HG02678 (cell line): ENCODE data around the gene PLD5.

Experiments used
- ATAC-seq: cut with Tn5 transposase; IDR thresholded peaks from one replicate; pipeline ENCODE4 v1.9.1; 2021; ENCODE audit warnings: mild to moderate bottlenecking, moderate library complexity; ENCODE audit not compliant: unreplicated experiment

The PLD5 gene

GRCh38 chr1:242524571-242525359 is at the start of gene PLD5:
TSS of gene PLD5 (minus strand) at chr1:242524697.
- no peak for ATAC-seq

DNA sequence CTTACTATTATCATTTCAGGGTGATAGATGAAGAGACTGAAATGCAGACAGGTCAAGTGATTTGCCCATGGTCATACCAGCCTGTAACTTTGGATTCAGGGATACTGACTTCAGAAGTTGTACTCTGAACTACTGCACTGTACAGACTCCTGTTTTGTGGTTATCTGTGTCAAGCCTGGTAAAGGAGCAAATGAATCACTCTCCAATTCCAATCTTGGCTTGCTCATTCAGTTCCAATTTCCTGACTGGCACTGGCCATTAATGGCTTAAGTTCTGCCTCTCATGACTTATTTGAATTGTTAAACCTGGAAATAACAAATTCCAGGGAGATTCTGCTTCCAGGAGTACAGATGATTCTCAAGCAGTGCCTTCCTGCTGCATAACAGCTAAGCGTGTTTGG is 45.4 kb upstream of the PLD5 start:
- no peak for ATAC-seq

- ATAC-seq, result no peak
These were observed 44.2 kb upstream of the PLD5 start for GRCh38 chr1:242568666-242569065.

GRCh38 chr1:242567596-242567995 is 43.1 kb upstream of the PLD5 start:
- ATAC-seq, result no peak

DNA sequence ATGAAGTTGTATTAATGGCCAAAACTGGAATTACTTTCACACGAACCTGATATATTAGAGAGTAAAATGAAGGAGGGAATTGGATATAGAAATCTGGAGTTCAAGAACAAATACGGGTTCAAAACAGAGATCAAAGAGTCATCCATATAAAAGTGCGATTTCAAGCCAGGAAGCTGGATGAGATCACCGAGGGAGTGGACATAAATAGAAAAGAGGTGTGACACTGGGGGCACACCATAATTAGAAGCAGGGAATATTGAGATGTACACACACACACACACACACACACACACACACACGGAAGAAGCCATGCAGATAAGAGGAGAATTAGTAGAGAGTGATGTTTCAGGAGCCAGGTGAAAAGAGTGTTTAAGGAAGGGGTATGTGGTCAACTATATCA is 32.3 kb upstream of the PLD5 start:
- ATAC-seq, result no peak

DNA sequence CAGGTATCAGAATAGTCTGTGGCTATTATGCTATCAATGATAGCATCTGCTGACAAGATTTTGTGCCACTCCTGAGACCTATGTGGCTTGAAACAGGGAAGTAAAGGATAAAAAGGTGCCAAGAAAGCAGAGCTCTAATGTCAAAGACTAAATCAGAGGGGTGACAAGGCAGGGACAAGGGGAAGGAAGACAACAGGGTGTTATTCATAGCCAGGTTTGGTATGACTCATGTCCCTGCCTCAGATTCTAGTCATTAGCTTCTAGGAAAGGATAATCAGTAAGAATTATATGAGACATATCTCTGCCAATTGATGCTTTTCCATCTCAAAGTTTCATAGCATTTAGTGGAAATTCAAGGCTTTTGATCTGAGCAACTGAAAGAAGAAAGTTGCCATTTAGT is 31.8 kb upstream of the PLD5 start:
- no peak for ATAC-seq

- ATAC-seq, result no peak
These were observed 30.1 kb upstream of the PLD5 start for GRCh38 chr1:242554577-242554976.

- ATAC-seq, result no peak
These were observed 22.6 kb upstream of the PLD5 start for GRCh38 chr1:242546849-242547729.

GRCh38 chr1:242546441-242546840 is 21.9 kb upstream of the PLD5 start:
- no peak for ATAC-seq

GRCh38 chr1:242544071-242544470 is 19.6 kb upstream of the PLD5 start:
- no peak for ATAC-seq

DNA sequence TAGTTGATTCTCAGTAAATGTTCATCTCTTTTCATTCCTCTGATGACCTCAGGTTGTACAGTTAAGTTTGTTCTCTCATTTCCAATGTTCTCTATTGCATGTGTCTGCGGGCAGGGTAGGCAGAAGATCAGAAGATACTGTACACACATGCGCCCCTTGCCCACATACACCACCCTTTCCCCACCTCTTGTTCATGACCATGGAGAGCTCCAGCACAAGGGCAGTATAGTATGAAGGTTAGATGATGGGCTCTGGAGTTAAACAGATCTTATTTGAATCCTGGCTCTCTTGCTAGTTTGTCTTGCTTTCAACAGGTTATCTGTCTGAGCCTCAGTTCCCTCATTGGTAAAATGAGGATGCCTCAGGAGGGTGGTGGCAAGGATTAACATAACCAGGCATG is 17.8 kb upstream of the PLD5 start:
- no peak for ATAC-seq

GRCh38 chr1:242535986-242536385 is 11.5 kb upstream of the PLD5 start:
- no peak for ATAC-seq

DNA sequence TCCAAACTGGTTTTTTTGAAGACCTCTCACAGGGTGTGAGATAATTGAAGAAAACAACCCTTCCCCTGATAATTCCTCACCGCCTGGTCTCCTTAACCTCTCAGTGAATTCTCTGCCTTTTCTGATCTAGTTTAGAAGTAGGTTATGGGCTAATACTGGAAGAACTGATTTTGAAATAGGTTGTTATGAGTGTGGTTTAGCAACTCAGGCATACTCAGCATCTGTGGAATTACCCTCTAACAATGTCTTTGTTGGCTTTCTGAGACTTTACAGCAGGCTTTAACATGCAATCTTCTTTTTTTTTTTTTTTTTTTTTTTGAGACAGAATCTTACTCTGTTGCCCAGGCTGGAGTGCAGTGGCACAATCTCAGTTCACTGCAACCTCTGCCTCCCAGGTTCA is 10.3 kb upstream of the PLD5 start:
- no peak for ATAC-seq

DNA sequence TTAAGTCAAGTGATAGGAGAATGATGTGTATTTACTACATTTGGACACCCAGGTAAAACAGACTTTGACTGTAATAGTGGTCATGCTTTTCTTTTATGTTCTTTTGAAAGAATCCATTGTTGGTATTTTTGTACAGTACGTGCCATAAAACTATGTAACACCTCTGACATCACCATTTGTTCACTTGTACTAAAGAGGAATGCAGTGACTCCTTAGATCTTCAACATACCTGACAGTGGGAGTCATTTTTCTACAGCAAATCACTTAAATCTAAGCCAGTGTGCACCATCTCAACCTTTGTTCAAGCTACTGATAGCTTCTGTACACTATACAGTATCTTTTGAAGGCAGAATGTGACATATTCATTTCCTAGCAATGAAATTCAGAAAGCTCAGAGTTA is 6.3 kb upstream of the PLD5 start:
- ATAC-seq, result no peak

DNA sequence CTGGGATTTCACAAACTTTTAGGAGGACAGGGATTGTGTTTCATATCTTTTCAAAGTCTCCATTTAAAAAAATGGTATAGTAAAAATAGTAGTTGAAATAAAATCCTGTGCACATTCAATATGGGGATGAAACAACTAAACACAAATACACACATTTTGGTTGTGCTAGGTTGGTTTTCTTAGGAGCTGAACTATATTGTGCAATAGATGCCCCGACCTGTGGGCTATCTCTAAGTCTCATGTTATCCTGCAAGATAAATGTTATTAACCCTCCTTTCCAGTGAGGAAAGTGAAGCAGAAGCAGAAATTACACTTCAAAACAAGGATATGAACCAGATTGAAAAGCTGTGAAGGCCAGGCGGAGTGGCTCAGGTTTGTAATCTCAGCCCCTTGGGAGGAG is 1.3 kb upstream of the PLD5 start:
- ATAC-seq, result no peak

GRCh38 chr1:242525360-242525722 is 844 bp upstream of the PLD5 start:
- no peak for ATAC-seq

DNA sequence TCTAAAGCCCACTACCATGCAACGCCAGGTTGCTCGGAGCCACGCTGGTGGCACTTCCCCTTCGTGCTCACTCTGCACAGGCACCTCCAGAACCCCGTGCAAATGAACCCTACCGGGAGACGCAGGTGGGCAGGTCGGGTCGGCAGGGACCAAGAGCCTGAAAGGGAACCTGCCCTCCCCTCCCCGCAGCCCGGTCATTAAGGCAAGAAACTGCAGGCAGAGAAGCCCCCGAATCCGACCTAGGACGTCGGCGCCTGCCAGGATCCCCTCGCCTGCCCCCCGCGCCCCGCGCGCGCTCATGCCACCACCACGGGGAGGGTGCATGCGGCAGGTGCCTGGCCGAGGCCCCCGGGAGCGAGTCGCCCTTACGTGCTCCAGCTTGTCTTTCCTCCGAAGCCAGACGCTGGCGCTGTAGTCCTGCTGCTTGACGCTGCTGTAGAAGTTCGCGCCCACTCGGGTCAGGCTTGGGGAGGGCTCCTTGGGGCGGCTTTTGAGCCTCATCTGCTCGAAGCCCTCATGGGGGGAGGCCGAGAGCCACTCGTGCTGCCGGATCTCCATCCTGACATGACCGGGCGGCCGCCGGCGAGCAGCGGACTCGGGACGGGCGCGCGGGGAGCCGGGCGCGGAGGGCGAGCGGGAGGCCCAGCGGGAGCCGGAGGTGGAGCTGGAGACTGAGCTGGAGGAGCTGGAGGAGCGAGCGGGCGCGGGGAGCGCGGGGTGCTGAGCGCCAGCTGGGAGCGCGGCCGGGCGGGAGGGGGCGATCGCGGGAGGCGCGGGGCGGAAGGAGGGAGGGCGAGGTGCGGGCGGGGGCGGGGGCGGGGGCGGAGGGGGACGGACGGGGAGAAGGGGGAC is 552 bp downstream of the PLD5 start:
- no peak for ATAC-seq

- no peak for ATAC-seq
These were observed 1.3 kb downstream of the PLD5 start for GRCh38 chr1:242522996-242523718.

- no peak for ATAC-seq
These were observed 2.1 kb downstream of the PLD5 start for GRCh38 chr1:242522304-242522945.

- ATAC-seq, result no peak
These were observed 8.9 kb downstream of the PLD5 start for GRCh38 chr1:242515555-242515954.
